ENCODE measurements around the gene WDHD1.
"Not testable (repeated sequence)": the region's sequence is repeated elsewhere in the genome, so short reads cannot be mapped to it uniquely, and the experiment has no call there.

Gene WDHD1

DNA sequence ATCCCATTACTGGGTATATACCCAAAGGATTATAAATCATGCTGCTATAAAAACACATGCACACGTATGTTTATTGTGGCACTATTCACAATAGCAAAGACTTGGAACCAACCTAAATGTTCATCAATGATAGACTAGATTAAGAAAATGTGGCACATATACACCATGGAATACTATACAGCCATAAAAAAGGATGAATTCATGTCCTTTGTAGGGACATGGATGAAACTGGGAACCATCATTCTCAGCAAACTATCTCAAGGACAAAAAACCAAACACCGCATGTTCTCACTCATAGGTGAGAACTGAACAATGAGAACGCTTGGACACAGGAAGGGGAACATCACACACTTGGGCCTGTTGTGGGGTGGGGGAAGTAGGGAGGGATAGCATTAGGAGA, 73.3 kb downstream of the WDHD1 start:
- not testable (repeated sequence) for DNase-seq

DNA sequence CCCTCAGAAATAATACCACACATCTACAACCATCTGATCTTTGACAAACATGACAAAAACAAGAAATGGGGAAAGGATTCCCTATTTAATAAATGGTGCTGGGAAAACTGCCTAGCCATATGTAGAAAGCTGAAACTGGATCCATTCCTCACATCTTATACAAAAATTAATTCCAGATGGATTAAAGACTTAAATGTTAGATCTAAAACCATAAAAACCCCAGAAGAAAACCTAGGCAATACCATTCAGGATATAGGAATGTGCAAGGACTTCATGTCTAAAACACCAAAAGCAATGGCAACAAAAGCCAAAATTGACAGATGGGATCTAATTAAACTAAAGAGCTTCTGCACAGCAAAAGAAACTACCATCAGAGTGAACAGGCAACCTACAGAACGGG, 74.1 kb downstream of the WDHD1 start:
- not testable (repeated sequence) for DNase-seq

DNA sequence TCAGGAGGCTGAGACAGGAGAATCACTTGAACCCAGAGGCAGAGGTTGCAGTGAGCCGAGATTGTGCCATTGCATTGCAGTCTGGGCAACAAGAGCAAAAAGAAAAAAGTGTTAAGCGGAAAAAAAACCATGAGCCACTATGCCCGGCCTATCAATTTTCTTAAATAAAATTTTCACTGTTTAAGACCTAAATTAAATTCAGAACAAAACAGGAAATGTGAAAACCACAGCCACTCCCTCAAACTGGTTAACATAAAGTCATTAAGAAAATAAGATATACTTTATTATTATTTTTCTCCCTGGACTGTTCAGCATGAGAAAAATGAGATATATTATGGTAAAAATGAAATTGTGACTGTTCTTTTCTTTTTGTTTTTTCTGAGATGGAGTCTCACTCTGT, 79.7 kb downstream of the WDHD1 start:
- DNase-seq: no peak

DNA sequence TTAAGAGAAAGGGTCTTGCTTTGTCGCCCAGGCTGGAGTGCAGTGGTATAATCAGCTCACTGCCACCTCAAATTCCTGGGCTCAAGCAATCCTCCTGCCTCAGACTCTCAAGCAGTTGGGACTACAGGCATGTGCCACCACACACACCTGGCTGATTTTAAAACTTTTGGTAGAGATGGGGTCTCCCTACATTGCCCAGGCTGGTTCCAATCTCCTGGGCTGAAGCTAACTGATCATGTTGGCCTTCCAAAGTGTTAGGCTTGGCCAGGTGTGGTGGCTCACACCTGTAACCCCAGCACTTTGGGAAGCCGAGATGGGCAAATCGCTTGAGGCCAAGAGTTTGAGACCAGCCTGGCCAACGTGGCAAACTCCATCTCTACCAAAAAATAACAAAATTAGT, 80.4 kb downstream of the WDHD1 start:
- DNase-seq: no peak

DNA sequence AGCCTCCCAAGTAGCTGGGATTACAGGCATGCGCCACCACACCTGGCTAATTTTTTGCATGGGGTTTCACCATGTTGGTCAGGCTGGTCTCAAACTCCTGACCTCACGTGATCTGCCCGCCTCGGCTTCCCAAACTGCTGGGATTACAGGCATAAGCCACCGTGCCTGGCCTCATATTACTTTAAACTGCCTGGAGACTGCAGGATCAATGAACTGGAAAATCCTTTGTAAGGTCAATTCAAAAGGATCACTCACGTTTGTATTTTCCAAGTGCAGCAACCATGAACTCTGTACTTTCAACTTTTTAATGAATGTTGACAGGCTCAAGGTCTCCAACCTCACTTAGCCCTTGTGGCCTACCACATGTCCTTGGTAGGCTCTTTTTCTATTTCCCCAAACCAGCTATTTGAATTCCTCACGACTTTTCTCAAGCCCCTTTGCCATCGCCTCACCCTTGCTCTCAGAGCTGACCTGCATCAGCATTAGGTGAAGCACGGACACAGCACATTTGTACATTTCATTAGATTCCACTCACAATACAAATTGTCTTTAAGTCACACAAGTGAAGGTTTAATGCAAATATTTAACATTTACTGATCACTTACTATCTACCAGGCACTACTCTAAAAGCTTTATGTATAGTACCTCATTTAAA, 82.0 kb downstream of the WDHD1 start:
- no peak for DNase-seq

DNA sequence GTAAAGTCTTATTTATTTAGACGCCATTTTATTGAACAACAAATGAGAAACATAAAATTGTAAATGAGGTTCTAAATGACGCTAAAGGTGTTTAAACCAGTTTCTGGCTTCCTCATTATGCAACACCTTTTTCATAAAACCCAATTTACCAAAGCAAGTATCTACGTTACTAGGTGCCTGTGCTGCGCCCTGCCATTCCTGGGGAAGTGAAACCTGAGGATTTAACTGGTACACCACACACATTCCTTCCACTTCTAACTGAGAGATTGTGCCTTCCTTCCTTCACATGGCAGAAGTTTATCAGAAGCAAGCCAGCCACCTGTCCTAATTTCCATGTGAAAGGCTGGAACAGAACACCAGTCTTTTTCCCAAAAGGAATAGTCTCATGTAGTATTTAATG, 84.0 kb downstream of the WDHD1 start:
- DNase-seq: no peak

DNA sequence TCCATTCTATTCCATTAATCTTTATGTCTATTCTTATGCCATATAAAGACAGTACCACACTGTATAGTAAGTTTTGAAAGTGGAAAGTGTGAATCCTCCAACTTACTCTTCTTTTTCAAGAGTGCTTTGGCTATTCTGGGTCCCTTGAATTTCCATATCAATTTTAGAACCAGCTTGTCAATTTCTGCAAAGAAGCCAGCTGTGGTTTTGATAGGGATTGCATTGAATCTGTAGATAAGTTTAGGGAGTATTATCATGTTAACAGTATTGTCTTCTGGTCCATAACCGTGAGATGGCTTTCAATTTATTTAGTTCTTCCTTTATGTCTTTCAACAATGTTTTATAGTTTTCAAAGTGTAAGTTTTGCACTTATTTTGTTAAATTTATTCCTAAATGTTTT, 90.1 kb downstream of the WDHD1 start:
- DNase-seq: no peak

DNA sequence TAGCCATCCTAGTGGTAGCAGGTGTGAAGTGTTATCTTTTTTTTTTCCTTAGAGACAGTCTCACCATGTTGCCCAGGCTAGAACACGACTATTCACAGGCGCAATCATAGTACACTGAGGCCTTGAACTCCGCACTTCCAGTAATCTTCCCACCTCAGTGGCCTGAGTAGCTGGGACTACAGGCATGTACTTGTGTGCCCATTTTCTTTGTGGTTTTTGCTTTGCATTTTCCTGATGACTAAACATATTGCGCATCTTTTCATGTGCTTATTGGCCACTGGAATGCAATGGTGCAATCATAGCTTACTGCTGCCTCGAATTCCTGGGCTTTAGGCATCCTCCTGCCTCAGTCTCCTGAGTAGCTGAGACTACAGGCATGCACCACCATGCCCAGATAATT, 90.9 kb downstream of the WDHD1 start:
- peak; percentile 24 for DNase-seq

DNA sequence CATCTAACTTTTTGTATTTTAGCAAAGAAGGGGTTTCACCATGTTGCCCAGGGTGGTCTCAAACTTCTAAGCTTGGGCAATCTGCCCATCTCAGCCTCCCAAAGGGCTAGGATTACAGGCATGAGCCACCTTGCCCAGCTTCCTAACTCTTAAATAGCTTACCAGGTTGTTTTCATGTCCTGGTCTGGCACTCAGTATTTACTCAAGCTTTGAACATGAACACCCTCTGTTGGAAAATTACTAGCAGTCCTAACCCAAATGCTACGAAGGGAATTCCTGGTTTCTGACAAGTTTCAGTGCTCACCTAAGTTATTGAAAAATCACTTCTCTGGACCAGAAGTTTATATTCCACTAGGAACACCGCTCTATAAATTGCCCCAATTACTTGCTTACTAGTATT, 91.8 kb downstream of the WDHD1 start:
- DNase-seq: no peak

DNA sequence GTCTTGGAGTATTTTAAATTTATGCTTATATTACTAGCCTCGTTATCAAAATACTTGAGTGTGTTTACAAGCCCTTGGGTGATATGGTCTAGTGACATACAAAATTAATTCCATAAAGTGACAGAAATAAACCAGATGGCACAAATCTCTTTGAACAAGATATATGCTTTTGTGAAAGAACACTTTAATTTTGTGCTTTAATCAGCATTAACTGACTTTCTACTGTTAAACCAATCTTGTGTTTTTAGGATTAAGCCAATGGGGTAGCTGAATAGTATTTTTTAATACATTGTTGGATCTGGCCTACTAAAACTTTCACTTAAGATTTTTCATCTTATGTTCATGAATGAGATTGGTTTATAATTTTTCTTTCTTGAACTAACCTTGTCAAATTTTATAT, 93.9 kb downstream of the WDHD1 start:
- no peak for DNase-seq

DNA sequence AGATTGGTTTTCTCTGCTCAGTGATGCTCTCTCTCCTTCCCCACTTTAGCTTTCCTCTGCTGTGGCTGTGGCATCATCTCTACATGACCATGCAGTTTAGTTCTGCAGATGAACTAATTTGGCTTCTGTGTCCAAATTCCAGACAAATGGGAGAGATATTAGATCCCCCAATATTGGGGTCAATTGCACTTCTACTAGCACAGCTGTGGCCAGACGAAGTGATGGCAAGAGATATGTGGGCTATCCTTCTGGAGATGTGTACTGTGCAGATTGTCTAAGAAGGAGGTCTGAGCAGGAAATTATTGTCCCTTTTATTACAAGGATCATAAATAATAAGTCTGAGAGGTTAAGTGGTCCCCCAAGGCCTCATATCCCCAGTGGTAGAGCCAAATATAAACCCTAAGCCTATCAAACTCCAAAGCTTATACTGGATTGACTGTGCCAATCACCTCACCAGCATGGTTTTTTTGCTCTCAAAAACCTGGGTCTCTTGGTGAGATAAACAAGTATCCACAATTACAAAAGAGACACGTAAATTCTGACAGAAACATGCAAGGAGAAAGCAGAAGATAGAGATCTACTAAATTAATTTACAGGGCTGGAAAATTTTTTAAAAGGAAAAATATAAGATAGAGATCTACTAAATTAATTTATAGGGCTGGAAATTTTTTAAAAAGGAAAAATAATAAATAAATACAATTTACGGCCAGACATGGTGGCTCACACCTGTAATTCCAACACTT, 95.1 kb downstream of the WDHD1 start:
- DNase-seq: no peak

DNA sequence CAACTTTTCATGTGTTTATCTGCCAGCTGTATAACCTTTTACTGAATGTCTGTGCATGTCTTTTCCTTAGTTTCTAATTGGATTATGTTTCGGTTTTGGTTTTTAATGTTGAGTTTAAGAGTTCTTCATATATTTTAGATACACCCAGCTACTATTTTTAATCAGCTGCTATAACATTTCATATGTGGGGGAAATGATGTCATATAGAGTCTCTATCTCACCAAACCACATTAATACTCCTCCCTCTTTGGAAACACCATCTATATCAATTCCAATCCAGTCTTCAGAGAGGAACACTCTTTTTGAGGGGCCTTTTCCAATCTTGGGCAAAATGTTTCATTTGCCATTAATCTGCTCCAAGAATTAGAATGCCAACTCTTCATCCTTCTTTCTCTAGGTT, 95.8 kb downstream of the WDHD1 start:
- no peak for DNase-seq

DNA sequence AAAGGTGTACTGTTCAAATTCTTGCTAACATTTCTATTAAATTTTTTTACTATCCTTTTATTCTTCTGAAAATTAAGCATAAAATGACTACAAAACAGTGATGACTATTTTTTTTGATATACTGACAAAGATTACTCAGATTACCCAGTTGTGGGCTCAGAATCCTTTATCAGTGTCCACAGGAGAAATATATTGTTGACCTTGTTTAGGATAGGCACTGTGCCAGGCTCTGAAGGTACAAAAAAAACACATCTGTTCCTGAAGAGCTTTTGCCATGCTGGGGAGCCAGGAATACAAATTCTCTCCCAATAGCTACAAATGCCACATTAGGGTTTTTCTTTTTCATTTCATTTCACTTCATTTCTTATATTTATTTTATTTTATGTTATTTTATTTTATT, 97.3 kb downstream of the WDHD1 start:
- no peak for DNase-seq

DNA sequence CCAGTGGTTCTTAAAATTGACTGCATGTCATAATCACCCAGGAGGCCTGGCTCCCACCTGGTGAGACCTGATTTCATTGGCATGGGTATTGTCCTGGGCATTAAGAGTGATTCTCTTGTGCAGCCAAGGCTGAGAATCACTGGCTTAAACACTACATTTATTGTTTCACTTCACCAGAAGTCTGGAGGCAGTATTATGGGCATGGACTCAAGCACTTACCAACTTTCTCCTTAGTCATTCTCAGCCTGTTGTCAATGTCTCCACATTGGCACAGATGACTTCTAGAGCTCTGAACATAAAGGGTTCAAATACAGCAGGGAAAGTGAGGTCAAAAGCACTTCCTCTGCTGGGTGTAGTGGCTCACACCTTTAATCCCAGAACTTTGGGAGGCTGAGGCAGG, 98.7 kb downstream of the WDHD1 start:
- no peak for DNase-seq

DNA sequence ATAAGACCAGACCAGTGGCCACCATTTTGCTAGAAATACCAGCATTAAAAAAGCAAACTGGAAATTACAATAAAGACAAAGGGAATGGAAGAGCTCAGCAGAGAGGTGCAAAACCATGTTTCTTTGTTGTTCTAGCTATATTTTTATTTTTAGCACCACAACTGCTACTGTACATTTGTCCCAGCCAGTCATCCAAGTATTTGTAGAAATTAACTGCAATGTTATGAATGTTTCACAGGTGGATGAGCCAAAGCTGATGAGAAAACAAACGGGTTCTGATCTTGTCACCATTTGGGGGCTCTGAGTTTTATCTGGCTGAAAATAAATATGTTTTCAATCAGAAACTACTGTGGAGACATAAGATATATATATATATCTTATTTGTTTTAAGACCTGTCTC, 99.3 kb downstream of the WDHD1 start:
- no peak for DNase-seq

DNA sequence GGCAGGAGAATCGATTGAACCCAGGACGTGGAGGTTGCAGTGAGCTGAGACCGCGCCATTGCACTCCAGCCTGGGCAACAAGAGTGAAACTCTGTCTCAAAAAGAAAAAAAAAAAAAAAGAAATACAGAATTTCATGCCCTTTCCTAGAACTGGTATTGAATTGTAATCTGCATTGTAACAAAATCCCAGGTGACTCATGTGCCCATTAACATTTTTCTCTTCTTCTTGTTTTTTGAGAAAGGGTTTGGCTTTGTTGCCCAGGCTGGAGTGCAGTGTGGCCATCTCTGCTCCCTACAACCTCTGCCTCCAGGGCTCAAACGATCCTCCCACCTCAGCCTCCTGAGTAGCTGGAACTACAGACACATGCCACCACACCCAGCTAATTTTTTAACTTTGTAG, 100.3 kb downstream of the WDHD1 start:
- DNase-seq: not testable (repeated sequence)

DNA sequence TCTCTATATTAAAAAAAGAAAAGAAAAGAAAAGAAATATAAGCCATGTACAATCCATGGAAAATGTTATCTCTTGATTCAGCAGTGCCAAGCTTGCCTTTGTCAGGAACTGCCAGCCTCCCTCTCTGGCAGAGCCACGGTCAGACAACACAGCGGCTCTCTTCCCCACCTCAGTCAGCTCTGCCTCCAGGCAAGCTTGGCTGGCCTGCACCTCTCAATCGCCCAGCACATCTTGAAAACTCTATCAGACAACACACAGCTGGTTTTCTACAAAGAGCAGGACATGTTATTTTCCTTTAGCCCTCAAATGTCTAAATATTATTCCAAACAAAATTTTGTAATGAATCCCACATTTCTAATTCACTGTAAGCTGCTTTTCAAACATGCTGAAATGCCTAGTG, 104.3 kb downstream of the WDHD1 start:
- no peak for DNase-seq

DNA sequence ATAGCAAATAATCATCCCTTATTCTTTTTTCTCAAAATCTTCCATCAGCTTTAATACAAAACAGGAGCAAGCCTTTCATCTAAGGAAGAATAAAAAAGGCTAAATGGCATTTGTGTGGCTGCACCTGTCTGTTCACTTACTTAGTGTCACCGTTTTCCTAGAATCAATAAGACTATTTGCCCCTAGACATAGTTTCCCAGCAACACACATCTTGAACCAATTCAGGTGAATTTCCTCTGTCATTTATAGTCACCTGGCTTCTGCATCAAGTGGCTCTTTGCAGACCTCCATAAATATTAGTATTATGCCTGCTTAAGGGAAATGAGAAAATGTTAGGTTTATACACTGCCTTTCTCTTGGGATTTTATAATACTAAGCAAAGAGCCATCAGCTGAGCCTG, 106.8 kb downstream of the WDHD1 start:
- DNase-seq: no peak

DNA sequence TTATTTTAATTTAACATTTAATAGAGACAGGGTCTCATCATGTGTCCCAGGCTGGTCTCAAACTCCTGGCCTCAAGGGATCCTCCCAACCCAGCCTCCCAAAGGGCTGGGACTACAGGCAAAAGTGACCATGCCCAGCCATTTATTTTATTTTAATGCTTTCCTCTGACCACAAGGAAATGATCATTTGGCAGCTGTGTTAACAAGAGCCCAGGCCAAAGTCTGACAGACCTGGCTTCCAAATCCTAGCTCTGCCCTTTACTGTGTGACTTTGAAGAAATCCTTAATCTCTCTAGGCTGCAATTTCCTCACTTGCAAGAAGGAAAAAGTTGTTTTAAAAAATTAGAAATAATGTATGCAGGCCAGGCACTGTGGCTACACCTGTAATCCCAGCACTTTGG, 107.6 kb downstream of the WDHD1 start:
- no peak for DNase-seq

DNA sequence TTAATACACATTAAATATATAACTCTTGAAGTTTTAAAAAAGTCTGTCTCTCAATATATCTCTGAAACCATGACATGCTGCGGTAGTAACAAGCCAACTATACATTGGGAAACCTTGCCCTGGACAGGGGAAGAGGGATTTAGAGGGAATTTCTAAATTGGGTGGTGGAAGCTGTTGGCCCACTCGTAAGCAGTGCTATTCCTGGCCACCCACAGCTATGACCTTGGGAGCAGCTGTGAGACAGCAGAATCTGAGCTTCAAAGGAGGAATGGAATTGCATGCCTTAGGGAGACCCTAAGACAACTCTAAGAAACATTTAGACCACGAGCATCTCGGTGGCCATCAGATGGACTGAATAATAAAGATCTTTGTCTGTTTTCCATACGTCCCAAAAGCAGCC, 108.5 kb downstream of the WDHD1 start:
- no peak for DNase-seq

DNA sequence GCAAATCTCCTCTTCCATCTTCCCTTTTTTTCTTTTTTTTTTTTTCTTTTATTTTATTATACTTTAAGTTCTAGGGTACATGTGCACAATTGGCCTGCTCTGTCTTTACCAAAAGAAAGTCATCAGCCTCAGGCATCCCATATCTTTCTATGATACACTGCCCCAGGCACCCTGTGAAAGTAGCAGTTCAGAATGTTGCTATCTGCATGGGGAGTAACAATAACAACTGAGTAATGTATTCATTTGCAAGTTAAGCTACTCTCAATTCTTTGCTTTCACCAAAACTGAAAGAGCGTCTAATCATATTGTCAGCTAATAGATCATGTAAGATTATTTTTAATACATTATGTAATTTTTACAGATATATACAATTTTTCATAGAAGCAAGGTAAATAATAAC, 110.8 kb downstream of the WDHD1 start:
- peak; percentile 21 for DNase-seq

DNA sequence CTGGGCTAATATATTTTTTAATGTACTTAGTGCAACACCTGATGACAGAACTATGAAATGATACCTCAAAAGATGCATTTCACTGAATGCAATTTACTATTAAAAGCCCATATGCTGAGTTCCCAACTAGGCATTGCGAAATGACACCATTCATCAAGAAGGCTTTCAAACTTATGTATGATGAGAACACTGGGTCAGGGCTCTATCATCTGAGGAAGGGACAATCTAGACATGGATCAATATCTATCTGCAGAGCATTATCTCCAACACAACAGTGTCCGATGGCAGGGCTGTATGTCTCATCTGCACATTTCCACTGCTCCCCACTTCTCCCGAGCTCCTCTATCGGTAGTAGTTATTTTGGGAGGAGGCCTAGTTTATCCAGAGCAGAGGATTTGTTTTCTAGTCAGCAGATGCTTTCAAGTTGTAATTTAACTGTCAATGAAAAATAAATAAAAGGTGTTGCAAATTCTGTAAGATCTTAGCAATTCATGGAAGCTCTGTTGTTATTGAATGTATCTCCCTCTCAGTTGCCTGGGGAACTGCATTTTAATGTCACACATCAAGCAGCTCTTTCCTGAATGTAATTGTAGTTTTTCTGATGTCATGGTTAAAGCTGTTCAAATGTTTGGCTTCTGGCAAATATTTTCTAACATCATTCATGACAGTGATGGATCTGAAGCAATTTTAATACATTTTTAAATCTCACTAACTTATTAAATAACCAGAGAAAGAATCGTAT, 116.9 kb downstream of the WDHD1 start:
- no peak for DNase-seq

DNA sequence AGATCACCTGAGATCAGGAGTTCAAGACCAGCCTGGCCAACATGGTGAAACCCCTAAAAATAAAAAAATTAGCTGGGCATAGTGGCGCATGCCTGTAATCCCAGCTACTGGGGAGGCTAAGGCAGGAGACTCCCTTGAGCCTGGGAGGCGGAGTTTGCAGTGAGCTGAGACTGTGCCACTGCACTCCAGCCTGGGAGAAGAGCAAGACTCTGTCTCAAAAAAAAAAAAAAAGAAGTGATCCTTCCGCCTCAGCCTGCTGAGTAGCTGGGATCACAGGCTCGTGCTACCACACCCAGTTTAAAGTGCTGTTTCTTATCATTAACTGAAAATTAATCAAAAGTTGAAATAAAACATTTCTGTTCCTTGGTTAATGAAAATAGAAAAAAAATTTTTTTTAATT, 117.9 kb downstream of the WDHD1 start:
- not testable (repeated sequence) for DNase-seq

DNA sequence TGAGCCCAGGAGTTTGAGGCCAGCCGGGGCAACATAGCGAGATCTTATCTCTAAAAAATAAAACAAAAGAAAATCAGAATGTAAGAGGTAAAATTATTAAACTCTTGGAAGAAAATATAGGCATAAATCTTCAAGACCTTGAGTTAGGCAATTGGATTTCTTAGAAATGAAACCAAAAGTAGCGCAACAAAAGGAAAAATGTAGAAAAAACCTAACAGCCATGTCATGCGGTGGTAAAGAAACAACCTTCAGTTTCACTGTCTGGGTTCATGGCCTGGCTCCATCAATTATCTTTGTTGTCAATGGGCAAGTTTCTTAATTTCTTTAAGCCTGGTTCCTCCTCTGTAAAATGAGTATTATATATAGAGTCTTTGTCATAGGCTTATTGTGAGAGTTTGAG, 118.7 kb downstream of the WDHD1 start:
- DNase-seq: no peak

All from fibroblast of skin of back (primary cell).